ENCODE measurements around the gene OSER1. TPM values are rescaled to one million over a fixed set of nuclear protein-coding genes. Genes with fewer than 3 reads are reported as not detected.
"Not testable (repeated sequence)": the region's sequence is repeated elsewhere in the genome, so short reads cannot be mapped to it uniquely, and the experiment has no call there.

OSER1 gene
- polyA plus RNA-seq, 3 donors, result 49.7 to 56.7 (median 50.7) TPM

GRCh38 chr20:44234566-44235317 is 24.2 kb upstream of the OSER1 start:
- DNase-seq (ENCODE audit: extremely low read depth in 1 of 11, low read depth in 9 of 11, low spot score in 4 of 11), result no peak

- no peak for DNase-seq (ENCODE audit: extremely low read depth in 1 of 11, low read depth in 9 of 11, low spot score in 4 of 11)
These were observed 23.0 kb upstream of the OSER1 start for GRCh38 chr20:44233436-44234016.

- not testable (repeated sequence) for DNase-seq (ENCODE audit: extremely low read depth in 1 of 11, low read depth in 9 of 11, low spot score in 4 of 11)
These were observed 21.9 kb upstream of the OSER1 start for GRCh38 chr20:44232469-44232856.

- no peak for DNase-seq (ENCODE audit: extremely low read depth in 1 of 11, low read depth in 9 of 11, low spot score in 4 of 11)
These were observed 21.3 kb upstream of the OSER1 start for GRCh38 chr20:44231713-44232468.

GRCh38 chr20:44231193-44231592 is 20.6 kb upstream of the OSER1 start:
- no peak for DNase-seq (ENCODE audit: extremely low read depth in 1 of 11, low read depth in 9 of 11, low spot score in 4 of 11)

GRCh38 chr20:44228465-44229258 is 18.1 kb upstream of the OSER1 start:
- no peak for DNase-seq (ENCODE audit: extremely low read depth in 1 of 11, low read depth in 9 of 11, low spot score in 4 of 11)

- DNase-seq (ENCODE audit: extremely low read depth in 1 of 11, low read depth in 9 of 11, low spot score in 4 of 11), result no peak
These were observed 14.1 kb upstream of the OSER1 start for GRCh38 chr20:44224637-44225036.

GRCh38 chr20:44223721-44224120 is 13.2 kb upstream of the OSER1 start:
- DNase-seq (ENCODE audit: extremely low read depth in 1 of 11, low read depth in 9 of 11, low spot score in 4 of 11), result no peak

GRCh38 chr20:44222633-44223368 is 12.2 kb upstream of the OSER1 start:
- DNase-seq (ENCODE audit: extremely low read depth in 1 of 11, low read depth in 9 of 11, low spot score in 4 of 11), result no peak

- no peak for DNase-seq (ENCODE audit: extremely low read depth in 1 of 11, low read depth in 9 of 11, low spot score in 4 of 11)
These were observed 11.5 kb upstream of the OSER1 start for GRCh38 chr20:44222027-44222426.

GRCh38 chr20:44221368-44221954 is 10.9 kb upstream of the OSER1 start:
- no peak for DNase-seq (ENCODE audit: extremely low read depth in 1 of 11, low read depth in 9 of 11, low spot score in 4 of 11)

GRCh38 chr20:44219791-44220190 is 9.2 kb upstream of the OSER1 start:
- no peak for DNase-seq (ENCODE audit: extremely low read depth in 1 of 11, low read depth in 9 of 11, low spot score in 4 of 11)

GRCh38 chr20:44219170-44219730 is 8.7 kb upstream of the OSER1 start:
- no peak for DNase-seq (ENCODE audit: extremely low read depth in 1 of 11, low read depth in 9 of 11, low spot score in 4 of 11)

GRCh38 chr20:44218446-44218845 is 7.9 kb upstream of the OSER1 start:
- DNase-seq (ENCODE audit: extremely low read depth in 1 of 11, low read depth in 9 of 11, low spot score in 4 of 11), result no peak

GRCh38 chr20:44217342-44218092 is 6.9 kb upstream of the OSER1 start:
- DNase-seq (ENCODE audit: extremely low read depth in 1 of 11, low read depth in 9 of 11, low spot score in 4 of 11), result peak in 5 of 11 donors; percentile 17 to 51 (median 35)

- peak in 8 of 11 donors; percentile 29 to 49 (median 41) for DNase-seq (ENCODE audit: extremely low read depth in 1 of 11, low read depth in 9 of 11, low spot score in 4 of 11)
These were observed 4.6 kb upstream of the OSER1 start for GRCh38 chr20:44215125-44215524.

- DNase-seq (ENCODE audit: extremely low read depth in 1 of 11, low read depth in 9 of 11, low spot score in 4 of 11), result no peak
These were observed 2.2 kb upstream of the OSER1 start for GRCh38 chr20:44212792-44213191.

Data from renal cortex interstitium (tissue), 11 donors.